Endometrium (tissue), 2 donors: Measurements from ENCODE around the gene SF3A2.

ENCODE experiments used
- FAIRE-seq: peaks from 2 replicates; lab custom pipeline; 2012; peaks lifted over from hg19 to GRCh38; lab: Jason Lieb, UNC
- donor health status: control.
- donor health status: control.

SF3A2 gene

DNA sequence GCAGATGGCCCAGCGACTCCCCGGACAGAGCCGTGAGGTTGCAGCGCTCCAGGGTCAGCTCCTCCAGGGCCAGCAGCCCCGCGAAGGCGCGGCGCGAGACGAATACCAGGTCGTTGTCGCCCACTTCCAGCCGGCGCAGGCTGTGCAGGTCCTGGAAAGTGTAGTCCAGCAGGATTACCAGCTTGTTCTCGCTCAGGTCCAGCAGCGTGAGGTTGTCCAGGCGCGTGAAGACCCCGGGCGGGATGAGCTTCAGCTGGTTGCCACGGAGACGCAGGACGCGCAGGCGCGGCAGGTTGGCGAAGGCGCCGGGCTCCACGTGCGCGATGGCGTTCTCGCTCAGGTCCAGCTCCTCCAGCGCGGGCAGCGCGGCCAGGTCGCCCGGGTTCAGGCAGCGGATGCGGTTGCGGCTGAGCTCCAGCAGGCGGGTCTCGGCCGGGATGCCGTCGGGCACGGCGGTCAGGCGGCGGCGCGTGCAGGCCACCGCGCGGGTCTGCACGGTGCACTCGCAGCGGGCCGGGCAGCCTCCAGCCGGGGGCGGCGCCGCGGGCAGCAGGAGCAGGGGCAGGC, 54.6 kb downstream of the SF3A2 start:
- FAIRE-seq, result no peak

DNA sequence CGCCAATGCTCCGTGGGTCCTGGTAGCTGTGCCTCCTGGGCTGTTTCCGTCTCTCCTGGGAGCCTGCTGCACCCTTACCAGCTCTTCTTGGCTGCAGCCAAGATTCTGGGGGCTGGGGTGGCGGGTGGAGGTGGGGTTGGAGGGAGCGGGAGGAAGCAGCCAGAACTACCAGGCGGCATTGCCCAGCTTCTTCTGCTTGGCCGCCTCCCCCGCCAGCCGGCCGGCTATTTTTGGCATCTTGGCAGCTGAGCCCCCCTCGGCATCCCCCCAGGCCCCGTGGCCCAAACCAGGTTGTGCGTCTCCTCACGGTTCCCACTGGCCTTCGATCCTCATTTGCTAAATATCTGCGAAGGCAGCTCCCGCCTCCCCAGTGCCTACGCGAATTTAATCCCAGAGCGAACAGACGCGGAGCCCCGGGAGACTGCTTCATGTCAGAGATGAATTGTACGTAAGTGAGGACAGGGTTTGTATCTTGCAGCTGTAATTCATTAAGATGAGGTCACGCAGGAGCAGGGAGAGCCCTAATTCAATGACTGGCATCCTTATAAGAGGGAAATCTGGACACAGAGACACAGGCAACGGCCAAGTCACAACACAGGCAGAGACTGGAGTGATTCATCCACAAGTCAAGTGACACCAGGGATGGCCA, 58.2 kb downstream of the SF3A2 start:
- FAIRE-seq, result no peak

DNA sequence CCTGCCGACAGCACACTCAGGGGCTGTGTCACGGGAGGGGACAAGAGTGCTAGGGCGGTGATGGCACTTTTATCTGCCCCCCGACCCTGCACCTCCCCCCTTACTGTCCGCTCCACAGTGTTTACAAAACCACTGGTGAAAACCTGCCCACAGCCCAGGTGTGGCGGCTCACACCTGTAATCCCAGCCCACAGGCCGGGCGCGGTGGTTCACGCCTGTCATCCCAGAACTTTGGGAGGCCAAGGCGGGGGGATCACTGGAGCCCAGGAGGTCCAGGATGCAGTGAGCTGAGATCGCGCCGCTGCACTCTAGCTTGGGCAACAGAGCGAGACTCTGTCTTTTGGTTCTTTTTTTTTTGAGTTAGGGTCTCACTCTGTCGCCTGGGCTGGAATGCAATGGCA, 59.5 kb downstream of the SF3A2 start:
- FAIRE-seq, result no peak
